HEK293 (cell line): ENCODE measurements around the gene DPYSL5.

ENCODE experiments used
- CTCF ChIA-PET: fragments of 350-600 bp; formaldehyde crosslinking; extraction: SDS; loops from one replicate; lab custom pipeline; 2021; ENCODE audit warnings: antibody characterized with exemption; lab: Yijun Ruan, JAX
- POLR2A ChIA-PET: fragments of 300-600 bp; formaldehyde crosslinking; extraction: SDS; loops from one replicate; lab custom pipeline; 2020; ENCODE audit warnings: antibody characterized with exemption, inconsistent platforms; lab: Yijun Ruan, JAX
- H3K27ac ChIP-seq: fragments of 200-500 bp; sonication (Bioruptor generic); 2 replicates; pipeline ENCODE4 v1.5.1; 2014; ENCODE audit warnings: low read depth, low read length, control low read depth, inconsistent platforms; ENCODE audit errors: extremely low read depth
- H3K36me3 ChIP-seq, 2 experiments: fragments of 200-500 bp in 1 of 2; sonication (Bioruptor generic) in 1 of 2; 1 replicate in 1 of 2; 2 replicates in 1 of 2; pipeline ENCODE4 v1.5.1; 2014 to 2017; ENCODE audit warnings: inconsistent platforms in 2 of 2, low read length in 2 of 2; ENCODE audit not compliant: control insufficient read depth in 2 of 2, insufficient read depth in 1 of 2
- H3K4me1 ChIP-seq: fragments of 200-500 bp; sonication (Bioruptor generic); 2 replicates; pipeline ENCODE4 v1.5.1; 2014; ENCODE audit warnings: mild to moderate bottlenecking, low read length, inconsistent platforms; ENCODE audit not compliant: control insufficient read depth, insufficient read depth
- H3K4me3 ChIP-seq: 2 replicates; pipeline ENCODE4 v1.5.1; 2011; ENCODE audit warnings: low read depth, mild to moderate bottlenecking, control low read depth, low read length, moderate library complexity
- H3K9me3 ChIP-seq: fragments of 200-500 bp; sonication (Bioruptor generic); 2 replicates; pipeline ENCODE4 v1.5.1; 2014; ENCODE audit warnings: low read depth, low read length, inconsistent platforms; ENCODE audit not compliant: control insufficient read depth, insufficient read depth
- EGR2 ChIP-seq: fragments of 450-650 bp; formaldehyde crosslinking; IDR thresholded peaks from 2 replicates; pipeline ENCODE4 v1.5.1; 2016; ENCODE audit warnings: low read depth, missing biosample characterization, missing genetic modification characterization
- KLF1 ChIP-seq: fragments of 450-650 bp; formaldehyde crosslinking; IDR thresholded peaks from 2 replicates; pipeline ENCODE4 v1.5.1; 2016; ENCODE audit warnings: missing biosample characterization, missing genetic modification characterization
- KLF10 ChIP-seq: fragments of 450-650 bp; IDR thresholded peaks from 2 replicates; pipeline ENCODE4 v1.5.1; 2018; ENCODE audit warnings: missing biosample characterization, mild to moderate bottlenecking, missing genetic modification characterization
- PATZ1 ChIP-seq: fragments of 450-650 bp; formaldehyde crosslinking; IDR thresholded peaks from 2 replicates; pipeline ENCODE4 v1.5.1; 2016; ENCODE audit warnings: missing biosample characterization, missing genetic modification characterization
- PRDM4 ChIP-seq: fragments of 450-650 bp; formaldehyde crosslinking; IDR thresholded peaks from 2 replicates; pipeline ENCODE4 v1.5.1; 2017; ENCODE audit warnings: missing biosample characterization, missing genetic modification characterization
- WT1 ChIP-seq: fragments of 450-650 bp; formaldehyde crosslinking; IDR thresholded peaks from 2 replicates; pipeline ENCODE4 v1.5.1; 2016; ENCODE audit warnings: missing biosample characterization, missing genetic modification characterization
- ZBTB17 ChIP-seq: fragments of 450-650 bp; formaldehyde crosslinking; IDR thresholded peaks from 2 replicates; pipeline ENCODE4 v1.5.1; 2016; ENCODE audit warnings: missing biosample characterization, missing genetic modification characterization
- ZEB2 ChIP-seq: fragments of 450-650 bp; formaldehyde crosslinking; IDR thresholded peaks from 2 replicates; pipeline ENCODE4 v1.5.1; 2016; ENCODE audit warnings: missing biosample characterization, missing genetic modification characterization
- ZFP3 ChIP-seq: fragments of 450-650 bp; formaldehyde crosslinking; IDR thresholded peaks from 2 replicates; pipeline ENCODE4 v1.5.1; 2016; ENCODE audit warnings: low read depth, missing biosample characterization, missing genetic modification characterization
- ZNF10 ChIP-seq: fragments of 450-650 bp; formaldehyde crosslinking; IDR thresholded peaks from 2 replicates; pipeline ENCODE4 v1.5.1; 2017; ENCODE audit warnings: missing biosample characterization, missing genetic modification characterization
- ZNF16 ChIP-seq: fragments of 450-650 bp; formaldehyde crosslinking; IDR thresholded peaks from 2 replicates; pipeline ENCODE4 v1.5.1; 2016; ENCODE audit warnings: low read depth, missing biosample characterization, missing genetic modification characterization
- ZNF175 ChIP-seq: fragments of 450-650 bp; formaldehyde crosslinking; IDR thresholded peaks from 2 replicates; pipeline ENCODE4 v1.5.1; 2016; ENCODE audit warnings: missing biosample characterization, missing genetic modification characterization
- ZNF391 ChIP-seq: fragments of 450-650 bp; formaldehyde crosslinking; IDR thresholded peaks from 2 replicates; pipeline ENCODE4 v1.5.1; 2016; ENCODE audit warnings: low read depth, missing biosample characterization, missing genetic modification characterization, borderline replicate concordance
- ZNF530 ChIP-seq: fragments of 450-650 bp; formaldehyde crosslinking; IDR thresholded peaks from 2 replicates; pipeline ENCODE4 v1.5.1; 2016; ENCODE audit warnings: low read depth, missing biosample characterization, missing genetic modification characterization
- ZNF670 ChIP-seq: fragments of 450-650 bp; formaldehyde crosslinking; IDR thresholded peaks from 2 replicates; pipeline ENCODE4 v1.5.1; 2016; ENCODE audit warnings: missing biosample characterization, missing genetic modification characterization, low read depth
- ZNF701 ChIP-seq: fragments of 450-650 bp; formaldehyde crosslinking; IDR thresholded peaks from 2 replicates; pipeline ENCODE4 v1.5.1; 2016; ENCODE audit warnings: missing biosample characterization, missing genetic modification characterization
- ZNF76 ChIP-seq: fragments of 450-650 bp; formaldehyde crosslinking; IDR thresholded peaks from 2 replicates; pipeline ENCODE4; 2016; ENCODE audit warnings: low read depth, missing biosample characterization, missing genetic modification characterization, borderline replicate concordance
- ZNF768 ChIP-seq: fragments of 450-650 bp; formaldehyde crosslinking; IDR thresholded peaks from 2 replicates; pipeline ENCODE4 v1.5.1; 2018; ENCODE audit warnings: missing biosample characterization, mild to moderate bottlenecking, missing genetic modification characterization
- ZNF785 ChIP-seq: fragments of 450-650 bp; formaldehyde crosslinking; IDR thresholded peaks from 2 replicates; pipeline ENCODE4 v1.5.1; 2016; ENCODE audit warnings: missing biosample characterization, missing genetic modification characterization
- ZNF830 ChIP-seq: fragments of 450-650 bp; IDR thresholded peaks from 2 replicates; pipeline ENCODE4 v1.5.0; 2018; ENCODE audit warnings: missing biosample characterization, missing genetic modification characterization, low read depth, mild to moderate bottlenecking, moderate library complexity
- ZNF843 ChIP-seq: fragments of 450-650 bp; formaldehyde crosslinking; IDR thresholded peaks from 2 replicates; pipeline ENCODE4 v1.5.1; 2016; ENCODE audit warnings: missing biosample characterization, missing genetic modification characterization

DPYSL5 gene

DNA sequence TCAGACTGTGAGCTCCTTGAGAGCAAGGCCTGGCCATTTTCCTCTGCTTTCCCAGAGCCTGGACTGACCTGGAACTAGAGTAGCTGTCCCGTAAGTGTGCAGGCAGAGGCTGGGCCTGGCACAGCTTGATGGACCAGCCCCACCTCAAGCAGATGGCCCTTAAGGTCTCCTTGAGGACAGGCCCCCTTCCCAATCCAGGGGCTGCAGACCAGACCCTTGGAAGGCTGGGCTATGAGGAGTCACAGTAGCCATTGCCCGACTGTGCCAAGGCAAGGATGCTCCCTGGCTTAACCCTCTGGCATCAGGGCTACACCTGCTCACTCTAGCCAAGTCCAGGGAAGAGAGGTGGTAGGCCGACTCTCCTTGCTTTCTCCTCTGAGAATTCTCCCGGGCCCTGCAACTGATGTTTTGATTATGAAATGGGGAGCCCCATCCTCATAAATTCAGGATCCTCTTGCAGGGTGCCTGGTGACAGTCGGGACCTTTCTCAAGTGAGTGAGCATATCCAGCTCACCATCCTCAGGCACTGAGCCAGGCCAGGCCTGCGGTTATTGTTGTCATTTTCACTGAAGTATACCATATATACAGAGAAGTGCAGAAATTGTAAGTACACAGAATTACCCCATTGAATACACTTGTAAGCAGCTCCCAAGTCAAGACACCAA lies 51.7 kb downstream of the DPYSL5 start (continued):
- no peak for TF ChIP-seq ZNF830
- TF ChIP-seq ZFP3 = no peak
- TF ChIP-seq ZBTB17 (tag by site-specific recombination) = no peak
- TF ChIP-seq ZNF391 (tag by site-specific recombination) = no peak

- no peak overlapping the region for H3K27ac ChIP-seq
- H3K9me3 ChIP-seq = no peaks in the 10 kb centered on the region
- peaks cover 9 to 69% of the 10 kb centered on the region in 2 experiments; a peak in 2 of 3 replicates for H3K36me3 ChIP-seq
- no peaks in the 10 kb centered on the region for H3K4me1 ChIP-seq
- CTCF ChIA-PET = interaction anchor here (1.3 kb wide), 1 partner anchor 55 kb away, joined by 5 read pairs; no protein-coding TSS in a partner anchor
- TF ChIP-seq ZEB2 = no peak
- TF ChIP-seq KLF1 (tag by site-specific recombination) = no peak
- TF ChIP-seq WT1 (tag by site-specific recombination) = no peak
- no peak for TF ChIP-seq ZNF76
- no peak for TF ChIP-seq EGR2 (tag by site-specific recombination)
- TF ChIP-seq ZNF670 (tag by site-specific recombination) = no peak
- no peak for TF ChIP-seq KLF10 (tag by site-specific recombination)
- no peak for TF ChIP-seq ZNF785 (tag by site-specific recombination)
- TF ChIP-seq ZNF768 (tag by site-specific recombination) = no peak
- no peak for TF ChIP-seq ZNF843
- TF ChIP-seq PRDM4 = no peak
- no peak for TF ChIP-seq PATZ1 (tag by site-specific recombination)
- no peak for TF ChIP-seq ZNF10 (tag by site-specific recombination)
- no peak for TF ChIP-seq ZNF701 (tag by site-specific recombination)
- no peak for TF ChIP-seq ZNF530
- TF ChIP-seq ZNF175 (tag by site-specific recombination) = no peak
- no peak for TF ChIP-seq ZNF16 (tag by site-specific recombination)
- POLR2A ChIA-PET = no interaction called here
- no peak overlapping the region for H3K4me3 ChIP-seq
Measured at GRCh38 chr2:26900831-26901321, 52.9 kb downstream of the DPYSL5 start.
